Measurements from ENCODE around the gene RTL1.
A peak's percentile ranks its signal among the peaks of the same experiment; 100 is the strongest.

Gene RTL1

GRCh38 chr14:100864960-100865681 is 38.4 kb downstream of the RTL1 start:
- no peak for DNase-seq

GRCh38 chr14:100864206-100864605 is 39.3 kb downstream of the RTL1 start:
- DNase-seq = no peak

GRCh38 chr14:100862793-100863192 is 40.7 kb downstream of the RTL1 start:
- DNase-seq = no peak

GRCh38 chr14:100862277-100862676 is 41.2 kb downstream of the RTL1 start:
- DNase-seq = no peak

- DNase-seq = no peak
These were observed 41.6 kb downstream of the RTL1 start for GRCh38 chr14:100861937-100862247.

GRCh38 chr14:100861188-100861936 is 42.2 kb downstream of the RTL1 start:
- no peak for DNase-seq

- DNase-seq = peak in 2 of 3 experiments; percentile 16 to 32
These were observed 42.9 kb downstream of the RTL1 start for GRCh38 chr14:100860556-100861187.

- no peak for DNase-seq
These were observed 43.7 kb downstream of the RTL1 start for GRCh38 chr14:100859781-100860180.

GRCh38 chr14:100858838-100859220 is 44.7 kb downstream of the RTL1 start:
- no peak for DNase-seq

- no peak for DNase-seq
These were observed 45.3 kb downstream of the RTL1 start for GRCh38 chr14:100857923-100858837.

GRCh38 chr14:100857233-100857922 is 46.1 kb downstream of the RTL1 start:
- peak; percentile 11 to 85 (median 63) for DNase-seq

- no peak for DNase-seq
These were observed 47.2 kb downstream of the RTL1 start for GRCh38 chr14:100856056-100856950.

GRCh38 chr14:100855256-100855930 is 48.1 kb downstream of the RTL1 start:
- no peak for DNase-seq

GRCh38 chr14:100854435-100854834 is 49.1 kb downstream of the RTL1 start:
- DNase-seq = no peak

- DNase-seq = no peak
These were observed 51.4 kb downstream of the RTL1 start for GRCh38 chr14:100851946-100852620.

GRCh38 chr14:100851586-100851916 is 52.0 kb downstream of the RTL1 start:
- no peak for DNase-seq

- peak; percentile 26 to 59 (median 42) for DNase-seq
These were observed 52.5 kb downstream of the RTL1 start for GRCh38 chr14:100850841-100851585.

- no peak for DNase-seq
These were observed 54.3 kb downstream of the RTL1 start for GRCh38 chr14:100849115-100849781.

- no peak for DNase-seq
These were observed 57.1 kb downstream of the RTL1 start for GRCh38 chr14:100846309-100846859.

All from NCI-H1417 (cell line).